Right atrium auricular region (tissue), 2 donors: Measurements from ENCODE around the gene CYP4F11. TPM values are rescaled to one million over a fixed set of nuclear protein-coding genes. Genes with fewer than 3 reads are reported as not detected.
"Not testable (repeated sequence)": the region's sequence is repeated elsewhere in the genome, so short reads cannot be mapped to it uniquely, and the experiment has no call there.

Experiments used
- DNase-seq: peaks from one replicate; pipeline ENCODE4 v3.0.0-alpha.2; 2019; ENCODE audit warnings: low spot score
- H3K27ac ChIP-seq, 2 donors: fragments of 200-600 bp; sonication (generic); 1 replicate in 1 of 2; 2 replicates in 1 of 2; pipeline ENCODE4 v1.5.1; 2016 to 2019
- H3K27me3 ChIP-seq, 2 donors: fragments of 200-600 bp; sonication (generic); one replicate each; pipeline versions ENCODE4 v1.5.1 to v1.6.0; 2017 to 2019
- H3K36me3 ChIP-seq: fragments of 200-600 bp; sonication (generic); one replicate; pipeline ENCODE4 v1.5.1; 2016
- H3K4me1 ChIP-seq, 2 donors: fragments of 200-600 bp; sonication (generic); one replicate each; pipeline versions ENCODE4 v1.5.1 to v1.6.0; 2017 to 2019
- H3K4me3 ChIP-seq, 2 donors: fragments of 200-600 bp; sonication (generic); 1 replicate in 1 of 2; 2 replicates in 1 of 2; pipeline ENCODE4 v1.5.1; 2017 to 2019; ENCODE audit warnings: mild to moderate bottlenecking in 1 of 2, moderate library complexity in 1 of 2
- H3K9me3 ChIP-seq, 2 donors: fragments of 200-600 bp; sonication (generic); one replicate each; pipeline ENCODE4 v1.5.1; 2019
- CTCF ChIP-seq, 2 donors: fragments of 200-600 bp; sonication (generic); IDR thresholded peaks; one replicate each; pipeline ENCODE4 v1.5.1; 2019; ENCODE audit warnings: antibody characterized with exemption in 2 of 2
- total RNA-seq, 2 donors: library from RNA; depleted of rRNA; stranded (reverse); fragments of >200 nt; gene quantifications; one replicate each; pipeline ENCODE4 v1.1.0, GENCODE V29; 2016

CYP4F11 gene
- total RNA-seq, 2 donors from 2014 or later, result 0.39 TPM; not detected in 1

DNA sequence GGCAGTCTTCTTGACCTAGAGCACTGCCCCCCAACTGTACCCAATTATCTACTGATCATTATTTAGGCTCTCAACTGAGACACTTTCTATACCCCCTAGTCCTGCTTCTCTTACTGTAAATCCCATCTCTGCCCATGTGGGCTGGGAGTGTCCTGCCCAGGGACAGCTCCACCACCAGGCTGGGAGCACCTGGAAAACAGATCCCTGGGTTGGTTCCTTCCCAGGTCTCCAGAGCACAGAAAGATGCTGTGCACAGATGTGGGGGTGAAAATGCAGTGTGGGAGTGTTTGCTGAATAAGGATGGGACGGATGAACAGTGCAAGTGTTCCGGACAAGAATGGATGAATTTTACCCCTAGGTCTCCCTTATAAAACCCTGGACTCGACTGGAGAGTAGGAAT, 49.2 kb downstream of the CYP4F11 start:
- Histone ChIP-seq H3K36me3 (no peaks in the 10 kb centered on the region), H3K27ac (no peak overlapping the region), H3K4me1 (no peaks in the 10 kb centered on the region), H3K4me3 (no peak overlapping the region), H3K27me3 (no peaks in the 10 kb centered on the region), H3K9me3 (no peaks in the 10 kb centered on the region)
- TF ChIP-seq CTCF (IDR thresholded peaks at IDR 0.05), result no peak
- DNase-seq, result no peak

GRCh38 chr19:15883329-15883728, 51.0 kb downstream of the CYP4F11 start:
- H3K4me3 ChIP-seq, H3K27me3 ChIP-seq, H3K36me3 ChIP-seq, H3K9me3 ChIP-seq, H3K27ac ChIP-seq, H3K4me1 ChIP-seq, DNase-seq: not testable (repeated sequence)

DNA sequence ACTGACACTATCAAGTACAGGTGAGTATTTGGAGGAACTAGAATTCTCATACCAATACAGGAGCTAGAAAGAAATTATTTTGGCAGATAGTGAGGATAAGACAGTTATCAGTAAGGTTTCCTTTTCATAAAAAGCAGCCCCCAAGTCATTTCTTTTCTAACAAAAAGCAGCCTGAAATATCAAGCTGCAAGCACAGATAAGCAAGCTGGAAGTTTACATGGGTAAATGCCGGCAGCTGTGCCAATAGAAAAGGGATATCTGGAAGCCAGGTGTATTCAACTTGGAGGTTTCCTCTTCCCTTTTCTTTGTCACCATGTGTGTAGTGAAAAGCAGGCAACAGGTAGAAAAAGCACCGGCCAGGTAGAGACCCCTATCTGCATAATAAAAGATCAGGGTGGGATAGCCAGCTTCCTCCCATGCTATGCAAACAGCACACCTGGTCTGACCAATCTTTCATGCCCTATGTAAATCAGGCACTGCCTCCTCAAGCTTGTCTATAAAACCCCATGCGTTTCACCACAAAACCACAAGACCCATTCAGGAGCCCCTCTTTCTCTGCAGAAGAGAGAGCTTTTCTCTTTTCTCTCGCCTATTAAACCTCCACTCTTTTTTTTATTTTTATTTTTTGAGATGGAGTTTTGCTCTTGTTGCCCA, 59.4 kb downstream of the CYP4F11 start:
- no peak for TF ChIP-seq CTCF (IDR thresholded peaks at IDR 0.05)
- Histone ChIP-seq H3K4me3 (no peak overlapping the region), H3K4me1 (no peaks in the 10 kb centered on the region), H3K9me3 (no peaks in the 10 kb centered on the region), H3K27me3 (peaks cover 0 to 6% of the 10 kb centered on the region in 2 donors), H3K27ac (no peak overlapping the region), H3K36me3 (no peaks in the 10 kb centered on the region)
- DNase-seq, result no peak

GRCh38 chr19:15873771-15874170, 60.6 kb downstream of the CYP4F11 start:
- H3K27me3 ChIP-seq, H3K9me3 ChIP-seq, H3K27ac ChIP-seq, H3K4me3 ChIP-seq, DNase-seq, H3K4me1 ChIP-seq, H3K36me3 ChIP-seq: not testable (repeated sequence)

DNA sequence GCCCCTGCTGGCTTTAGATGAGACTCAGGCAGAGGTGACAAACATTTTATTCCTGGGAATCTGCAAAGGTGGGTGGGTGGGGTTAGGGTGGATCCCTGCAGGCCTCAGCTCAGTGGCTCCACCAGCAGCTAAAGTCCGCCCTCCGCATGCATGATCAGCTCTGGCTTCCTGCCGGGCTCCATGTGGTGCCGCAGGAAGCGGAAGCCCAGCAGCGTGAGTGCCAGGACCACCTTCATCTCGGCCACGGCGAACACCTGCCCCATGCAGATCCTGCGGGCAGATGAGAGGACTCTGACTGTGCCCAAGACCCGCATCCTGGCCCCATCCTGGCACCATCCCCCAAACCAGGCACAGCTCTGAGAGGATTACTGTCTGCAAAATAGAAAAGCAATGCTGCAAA, 62.8 kb downstream of the CYP4F11 start:
- Histone ChIP-seq H3K36me3 (no peaks in the 10 kb centered on the region), H3K9me3 (no peaks in the 10 kb centered on the region), H3K27me3 (peaks cover 0 to 6% of the 10 kb centered on the region in 2 donors), H3K4me3 (no peak overlapping the region), H3K4me1 (no peaks in the 10 kb centered on the region), H3K27ac (no peak overlapping the region)
- DNase-seq, result no peak
- TF ChIP-seq CTCF (IDR thresholded peaks at IDR 0.05), result no peak

- Histone ChIP-seq H3K27ac (no peak overlapping the region), H3K36me3 (no peaks in the 10 kb centered on the region), H3K4me3 (no peak overlapping the region), H3K4me1 (no peaks in the 10 kb centered on the region), H3K27me3 (peaks cover 0 to 6% of the 10 kb centered on the region in 2 donors), H3K9me3 (no peaks in the 10 kb centered on the region)
- TF ChIP-seq CTCF (IDR thresholded peaks at IDR 0.05), result no peak
- no peak for DNase-seq
Measured at GRCh38 chr19:15869873-15870272, 64.5 kb downstream of the CYP4F11 start.

DNA sequence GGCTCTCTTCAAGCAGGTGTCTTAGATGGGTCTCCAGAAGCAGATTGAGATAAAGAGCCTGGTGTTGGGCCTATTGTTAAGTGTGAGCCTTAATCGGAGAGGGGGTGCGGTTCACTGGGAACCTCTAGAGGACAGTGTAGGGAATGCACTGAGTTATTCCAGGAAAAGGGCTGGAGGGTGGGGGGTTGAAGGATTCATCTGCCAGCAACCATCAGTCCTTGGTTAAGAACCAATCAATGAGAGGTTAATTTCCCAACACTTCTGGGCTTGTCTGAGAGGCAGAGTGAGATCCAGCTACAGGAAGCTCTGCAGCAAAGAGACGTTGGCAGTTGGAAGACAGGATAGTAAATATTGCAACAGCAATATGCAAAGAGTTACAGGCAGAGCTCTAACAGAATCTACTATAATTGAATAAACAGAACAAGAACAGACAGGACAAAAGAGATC, 65.2 kb downstream of the CYP4F11 start:
- no peak for DNase-seq
- H3K27ac ChIP-seq, result no peak overlapping the region
- no peaks in the 10 kb centered on the region for H3K4me1 ChIP-seq
- no peaks in the 10 kb centered on the region for H3K9me3 ChIP-seq
- H3K36me3 ChIP-seq, result no peaks in the 10 kb centered on the region
- H3K4me3 ChIP-seq, result no peak overlapping the region
- peaks cover 0 to 6% of the 10 kb centered on the region in 2 donors for H3K27me3 ChIP-seq
- TF ChIP-seq CTCF (IDR thresholded peaks at IDR 0.05), result peak; percentile 51 to 73
